DOHH2 (cell line): ENCODE measurements around the gene UNC5B.

Experiments
- H3F3A ChIP-seq: fragments of 200-600 bp; sonication (generic), shearing (Covaris generic); 2 replicates; pipeline ENCODE4 v1.6.0; 2016; ENCODE audit warnings: antibody characterized with exemption, mild to moderate bottlenecking; ENCODE audit not compliant: control insufficient read depth, insufficient read depth
- H3K27ac ChIP-seq: fragments of 200-600 bp; sonication (generic); 2 replicates; pipeline ENCODE4 v1.5.1; 2014; ENCODE audit warnings: low read depth, mild to moderate bottlenecking, low read length, moderate library complexity
- H3K27me3 ChIP-seq: fragments of 200-600 bp; sonication (generic); 2 replicates; pipeline ENCODE4 v1.6.1; 2014; ENCODE audit warnings: mild to moderate bottlenecking, low read length, mixed read lengths; ENCODE audit not compliant: control insufficient read depth
- H3K36me3 ChIP-seq: fragments of 200-600 bp; sonication (generic); 2 replicates; pipeline ENCODE4 v1.6.1; 2014; ENCODE audit warnings: mild to moderate bottlenecking, low read length, moderate library complexity, mixed read lengths; ENCODE audit not compliant: control insufficient read depth
- H3K4me1 ChIP-seq: fragments of 200-600 bp; sonication (generic); 2 replicates; pipeline ENCODE4 v1.6.1; 2014; ENCODE audit warnings: mild to moderate bottlenecking, low read length, mixed read lengths; ENCODE audit not compliant: control insufficient read depth
- H3K4me2 ChIP-seq: fragments of 200-600 bp; sonication (generic); 2 replicates; pipeline ENCODE4 v1.6.0; 2014; ENCODE audit warnings: mild to moderate bottlenecking, low read length, moderate library complexity
- H3K4me3 ChIP-seq: fragments of 200-600 bp; sonication (generic); 2 replicates; pipeline ENCODE4 v1.5.1; 2014; ENCODE audit warnings: mild to moderate bottlenecking, low read length, mixed read lengths
- H3K79me2 ChIP-seq: fragments of 200-600 bp; sonication (generic); 2 replicates; pipeline ENCODE4 v1.6.1; 2014; ENCODE audit warnings: mild to moderate bottlenecking, low read length, mixed read lengths; ENCODE audit not compliant: control insufficient read depth
- H3K9me2 ChIP-seq: fragments of 200-600 bp; sonication (generic); replicated peaks from 2 replicates; pipeline ENCODE4 v1.6.1; 2014; ENCODE audit warnings: mild to moderate bottlenecking, low read length, mixed read lengths; ENCODE audit not compliant: control insufficient read depth
- H3K9me3 ChIP-seq: fragments of 200-600 bp; sonication (generic); 2 replicates; pipeline ENCODE4 v1.6.1; 2014; ENCODE audit warnings: antibody characterized with exemption, low read length, mixed read lengths; ENCODE audit not compliant: control insufficient read depth, insufficient read depth
- H4K20me1 ChIP-seq: fragments of 200-600 bp; sonication (generic); 2 replicates; pipeline ENCODE4 v1.6.0; 2014; ENCODE audit warnings: low read depth, mild to moderate bottlenecking, antibody characterized with exemption, low read length, moderate library complexity; ENCODE audit not compliant: control insufficient read depth, insufficient read depth
- CTCF ChIP-seq: fragments of 200-600 bp; sonication (generic); IDR thresholded peaks from one replicate; pipeline ENCODE4 v1.5.1; 2014; ENCODE audit warnings: antibody characterized with exemption, mild to moderate bottlenecking, low read depth, low read length; ENCODE audit not compliant: poor library complexity, severe bottlenecking
- EZH2phosphoT487 ChIP-seq: fragments of 200-600 bp; sonication (generic); IDR thresholded peaks from 2 replicates; pipeline ENCODE4 v1.6.1; 2017; ENCODE audit warnings: borderline replicate concordance, mild to moderate bottlenecking, antibody characterized with exemption, low read length, moderate library complexity, mixed read lengths

Gene UNC5B

GRCh38 chr10:71247414-71247705 is 35.0 kb downstream of the UNC5B start:
- H3K4me3 ChIP-seq: no peak overlapping the region
- H3K9me2 ChIP-seq: no peaks in the 10 kb centered on the region
- H3K27ac ChIP-seq: no peak overlapping the region
- no peak for TF ChIP-seq EZH2phosphoT487
- no peak for TF ChIP-seq CTCF
- H3K4me1 ChIP-seq: no peaks in the 10 kb centered on the region
- no peaks in the 10 kb centered on the region for H3K9me3 ChIP-seq
- no peaks in the 10 kb centered on the region for H3K79me2 ChIP-seq
- no peaks in the 10 kb centered on the region for H3K36me3 ChIP-seq
- H3K4me2 ChIP-seq: no peak overlapping the region
- no peaks in the 10 kb centered on the region for H3F3A ChIP-seq
- H3K27me3 ChIP-seq: peaks cover 8% of the 10 kb centered on the region; the same call in 1 of the 2 replicates
- no peaks in the 10 kb centered on the region for H4K20me1 ChIP-seq

GRCh38 chr10:71247804-71248203 is 35.4 kb downstream of the UNC5B start:
- no peaks in the 10 kb centered on the region for H3K9me2 ChIP-seq
- H3K36me3 ChIP-seq: no peaks in the 10 kb centered on the region
- no peak overlapping the region for H3K4me3 ChIP-seq
- H3K79me2 ChIP-seq: no peaks in the 10 kb centered on the region
- H3K4me2 ChIP-seq: no peak overlapping the region
- peaks cover 8% of the 10 kb centered on the region; the same call in 1 of the 2 replicates for H3K27me3 ChIP-seq
- no peak overlapping the region for H3K27ac ChIP-seq
- TF ChIP-seq EZH2phosphoT487: no peak
- TF ChIP-seq CTCF: no peak
- H3F3A ChIP-seq: no peaks in the 10 kb centered on the region
- H4K20me1 ChIP-seq: no peaks in the 10 kb centered on the region
- H3K4me1 ChIP-seq: no peaks in the 10 kb centered on the region
- H3K9me3 ChIP-seq: no peaks in the 10 kb centered on the region

- Histone ChIP-seq H3K27ac (no peak overlapping the region), H4K20me1 (no peaks in the 10 kb centered on the region), H3F3A (no peaks in the 10 kb centered on the region)
These were observed 35.8 kb downstream of the UNC5B start for GRCh38 chr10:71248210-71248609.

More at GRCh38 chr10:71248210-71248609, 35.8 kb downstream of the UNC5B start:
- no peak overlapping the region for H3K4me3 ChIP-seq
- no peaks in the 10 kb centered on the region for H3K9me2 ChIP-seq
- no peaks in the 10 kb centered on the region for H3K79me2 ChIP-seq
- TF ChIP-seq EZH2phosphoT487 (no peak), CTCF (no peak)
- H3K4me1 ChIP-seq: no peaks in the 10 kb centered on the region
- H3K27me3 ChIP-seq: peaks cover 8% of the 10 kb centered on the region; the same call in 1 of the 2 replicates
- H3K4me2 ChIP-seq: no peak overlapping the region
- H3K36me3 ChIP-seq: no peaks in the 10 kb centered on the region
- H3K9me3 ChIP-seq: no peaks in the 10 kb centered on the region
